ENCODE results near the gene GRM8.

- TF ChIP-seq CTCF (conservative IDR thresholded peaks at IDR 0.05; ENCODE audit: low read depth, low read length) (no peak), EZH2 (IDR thresholded peaks at IDR 0.05; ENCODE audit: low read length, unreplicated experiment) (no peak), EZH2phosphoT487 (IDR thresholded peaks at IDR 0.05; ENCODE audit: borderline replicate concordance, low read length) (no peak)
Observed at GRCh38 chr7:126541406-126541805, 711.3 kb downstream of the GRM8 start.

All from PC-3 (cell line).